Natural killer cell treated with Interleukin-12 subunit alpha and Interleukin-12 subunit beta and Interleukin-15 and Interleukin-18, amount 100 ng/mL, for 72 hours (primary cell): ENCODE data around the gene POLE. TPM values are rescaled to one million over a fixed set of nuclear protein-coding genes. Genes with fewer than 3 reads are reported as not detected.
"Not testable (repeated sequence)": the region's sequence is repeated elsewhere in the genome, so short reads cannot be mapped to it uniquely, and the experiment has no call there.

Source experiments
- ATAC-seq, 2 donors: fragments of 150-1000 bp; cut with Tn5 transposase in 1 of 2; sonication (Bioruptor Pico), chemical (Tn5 transposase) in 1 of 2; 2 replicates each; pipeline ENCODE4 v1.10.0; 2021
- DNase-seq: peaks from one replicate; pipeline ENCODE4 v3.0.0; 2022; ENCODE audit warnings: low spot score
- H3K27ac Mint-ChIP-seq, 2 donors: 1 replicate in 1 of 2; 2 replicates in 1 of 2; pipeline ENCODE4 v1.8.0; 2022; ENCODE audit warnings: mixed read lengths in 2 of 2, mild to moderate bottlenecking in 1 of 2, moderate library complexity in 1 of 2
- H3K27me3 Mint-ChIP-seq, 2 donors: 1 replicate in 1 of 2; 2 replicates in 1 of 2; pipeline ENCODE4 v1.8.0; 2022; ENCODE audit warnings: mixed read lengths in 2 of 2
- H3K36me3 Mint-ChIP-seq: one replicate; pipeline ENCODE4 v1.8.0; 2022; ENCODE audit warnings: mixed read lengths
- H3K4me1 Mint-ChIP-seq, 2 donors: 1 replicate in 1 of 2; 2 replicates in 1 of 2; pipeline ENCODE4 v1.8.0; 2022; ENCODE audit warnings: low read depth in 2 of 2, mixed read lengths in 2 of 2, mild to moderate bottlenecking in 1 of 2
- H3K4me3 Mint-ChIP-seq: one replicate; pipeline ENCODE4 v1.8.0; 2022; ENCODE audit warnings: mixed read lengths
- H3K9me3 Mint-ChIP-seq: 2 replicates; pipeline ENCODE4 v1.8.0; 2022; ENCODE audit warnings: mixed read lengths
- total RNA-seq, 2 donors: library from RNA; stranded (reverse); gene quantifications; one replicate each; pipeline ENCODE4 v1.2.3, GENCODE V29; 2022

The POLE gene
- total RNA-seq, 2 donors from 2014 or later: 94.3 to 265 TPM

DNA sequence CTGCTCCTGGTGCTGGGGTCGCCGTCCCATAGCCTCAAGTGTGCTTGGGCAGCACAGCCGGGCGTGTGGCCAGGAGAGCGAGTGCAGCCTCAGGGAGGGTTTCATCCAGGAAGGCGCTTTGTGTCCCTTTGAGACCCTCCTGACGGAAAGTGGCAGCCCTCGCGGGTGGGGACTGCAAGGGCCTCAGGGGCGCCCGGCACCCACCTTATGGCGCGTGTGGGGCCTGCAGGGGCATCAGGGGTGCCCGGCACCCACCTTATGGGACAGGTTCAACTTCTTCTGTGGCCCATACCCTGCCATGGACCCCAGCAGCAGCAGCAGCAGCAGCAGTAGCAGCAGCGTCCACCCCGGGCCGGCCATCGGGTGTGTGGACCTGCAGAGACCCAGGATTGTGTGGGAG is 81.2 kb downstream of the POLE start:
- Mint-ChIP-seq H3K36me3 (no peaks in the 10 kb centered on the region), H3K27me3 (peaks cover 26 to 35% of the 10 kb centered on the region in 2 donors), H3K27ac (no peak overlapping the region), H3K9me3 (no peaks in the 10 kb centered on the region), H3K4me3 (no peak overlapping the region), H3K4me1 (peaks cover 0 to 10% of the 10 kb centered on the region in 2 donors)
- no peak for DNase-seq
- no peak for ATAC-seq

DNA sequence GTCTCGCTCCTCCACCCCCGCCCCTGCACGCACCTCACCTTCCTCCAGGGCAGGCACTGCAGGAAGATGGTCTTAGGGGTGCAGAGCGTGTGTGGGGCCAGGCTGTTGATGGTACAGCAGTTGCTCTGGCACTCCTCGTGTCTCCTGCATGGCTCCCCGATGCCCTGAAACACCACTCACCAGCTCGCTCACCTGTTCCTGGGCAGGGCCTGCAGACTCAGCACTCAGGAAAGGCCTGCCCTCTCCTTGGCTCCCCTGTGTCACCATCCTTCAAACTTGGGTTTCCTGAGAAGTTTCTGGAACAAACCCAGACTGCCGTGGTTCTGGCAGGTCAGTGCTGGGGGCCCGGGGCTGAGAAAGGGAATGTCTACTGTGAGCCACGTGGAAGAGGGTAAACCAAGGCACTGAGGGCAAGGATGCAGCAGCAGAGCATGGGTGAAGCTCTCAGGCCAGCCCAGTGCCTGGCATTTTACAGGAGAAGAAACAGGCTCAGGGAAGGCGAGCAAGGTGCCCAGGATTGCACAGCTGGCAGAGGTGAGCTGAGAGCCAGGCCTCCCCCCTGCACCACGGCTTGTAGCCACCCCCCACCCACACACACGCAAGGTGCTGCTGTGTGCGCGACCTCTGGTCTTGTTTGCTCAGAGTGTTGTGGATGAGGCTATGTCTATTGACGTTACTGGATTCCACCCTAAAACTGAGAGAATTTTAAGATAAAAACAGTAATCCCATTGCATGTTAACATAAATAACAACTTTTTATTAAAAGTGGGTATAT is 82.3 kb downstream of the POLE start:
- peaks cover 5 to 11% of the 10 kb centered on the region in 2 donors for H3K4me1 Mint-ChIP-seq
- no peak for ATAC-seq
- no peak for DNase-seq
- H3K4me3 Mint-ChIP-seq: no peak overlapping the region
- H3K9me3 Mint-ChIP-seq: no peaks in the 10 kb centered on the region
- H3K27ac Mint-ChIP-seq: no peak overlapping the region
- peaks cover 26 to 31% of the 10 kb centered on the region in 2 donors for H3K27me3 Mint-ChIP-seq
- H3K36me3 Mint-ChIP-seq: no peaks in the 10 kb centered on the region

DNA sequence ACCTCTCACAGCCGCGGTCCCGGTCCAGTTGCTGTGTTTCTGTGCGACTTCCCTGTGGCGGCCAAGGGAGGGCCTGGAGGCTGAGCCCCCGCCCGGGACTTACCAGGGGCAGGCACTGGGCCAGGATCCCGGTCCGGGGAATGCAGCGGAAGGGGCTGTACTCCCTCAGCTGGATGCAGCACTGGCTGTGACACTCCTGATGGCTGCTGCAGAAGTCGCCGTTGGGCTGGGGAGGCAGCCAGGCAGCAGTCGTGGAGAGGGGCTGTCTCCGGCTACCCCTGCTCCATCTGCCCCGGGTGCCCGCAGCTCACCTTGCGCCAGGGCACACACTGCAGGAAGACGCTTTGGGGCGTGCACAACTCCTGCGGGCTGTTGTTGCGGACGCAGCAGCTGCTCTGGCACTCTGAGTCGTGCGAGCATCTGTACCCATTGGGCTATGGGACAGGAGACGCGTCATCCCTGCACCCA is 83.0 kb downstream of the POLE start:
- peaks cover 5 to 11% of the 10 kb centered on the region in 2 donors for H3K4me1 Mint-ChIP-seq
- no peak for ATAC-seq

DNA sequence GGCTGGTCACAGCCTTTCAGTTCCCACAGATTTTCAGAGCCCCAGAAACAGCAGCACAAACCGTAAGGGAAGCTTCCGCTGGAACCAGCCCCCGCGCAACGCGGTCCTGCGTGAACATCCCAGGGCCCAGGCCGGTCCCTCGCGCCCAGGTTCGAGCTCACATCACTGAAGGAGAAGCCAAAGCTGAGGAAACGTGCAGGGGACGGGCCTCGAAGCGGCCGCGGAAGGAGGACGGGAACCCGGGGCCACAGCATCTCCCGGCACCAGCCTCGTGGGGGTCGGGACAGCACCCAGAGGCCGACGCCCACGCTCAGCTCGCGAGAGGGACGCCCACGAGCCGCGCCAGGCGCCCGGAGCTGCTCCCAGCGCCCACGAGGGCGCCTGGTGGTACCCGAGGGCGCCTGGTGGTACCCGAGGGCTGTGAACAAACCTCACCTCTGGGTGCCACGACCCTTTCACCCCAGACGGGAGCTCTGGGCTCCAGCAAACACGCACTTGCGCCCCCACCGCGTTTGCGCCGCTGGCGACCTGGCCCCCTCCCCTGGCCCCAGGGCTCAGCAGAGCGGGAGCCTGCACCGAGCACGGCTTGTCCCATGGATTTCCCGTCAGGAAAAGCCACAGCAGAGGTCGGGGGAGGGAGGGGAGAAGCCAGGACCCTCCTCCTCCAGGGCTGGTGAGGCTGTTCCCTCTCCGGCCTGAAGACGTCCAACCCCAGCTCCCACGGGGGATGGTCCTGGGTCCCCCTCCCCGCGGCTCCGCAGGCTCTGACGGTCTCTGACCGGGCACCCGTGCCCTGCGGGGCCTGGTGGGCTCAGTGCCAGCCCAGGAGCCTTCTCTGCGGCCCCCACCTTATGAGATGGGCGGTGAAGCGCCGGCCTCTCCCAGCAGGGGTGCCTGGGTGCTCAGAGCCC is 83.6 kb downstream of the POLE start:
- Mint-ChIP-seq H3K27me3 (peaks cover 26 to 34% of the 10 kb centered on the region in 2 donors), H3K9me3 (no peaks in the 10 kb centered on the region), H3K4me1 (peaks cover 9 to 15% of the 10 kb centered on the region in 2 donors), H3K36me3 (no peaks in the 10 kb centered on the region), H3K4me3 (no peak overlapping the region), H3K27ac (no peak overlapping the region)
- ATAC-seq (peak in 1 of 2 donors; percentile 2), DNase-seq (no peak)

More for the DNA sequence above, 83.0 kb downstream of the POLE start:
- H3K9me3 Mint-ChIP-seq: no peaks in the 10 kb centered on the region
- peaks cover 26 to 31% of the 10 kb centered on the region in 2 donors for H3K27me3 Mint-ChIP-seq
- H3K36me3 Mint-ChIP-seq: no peaks in the 10 kb centered on the region
- H3K4me3 Mint-ChIP-seq: no peak overlapping the region
- DNase-seq: no peak
- H3K27ac Mint-ChIP-seq: no peak overlapping the region

DNA sequence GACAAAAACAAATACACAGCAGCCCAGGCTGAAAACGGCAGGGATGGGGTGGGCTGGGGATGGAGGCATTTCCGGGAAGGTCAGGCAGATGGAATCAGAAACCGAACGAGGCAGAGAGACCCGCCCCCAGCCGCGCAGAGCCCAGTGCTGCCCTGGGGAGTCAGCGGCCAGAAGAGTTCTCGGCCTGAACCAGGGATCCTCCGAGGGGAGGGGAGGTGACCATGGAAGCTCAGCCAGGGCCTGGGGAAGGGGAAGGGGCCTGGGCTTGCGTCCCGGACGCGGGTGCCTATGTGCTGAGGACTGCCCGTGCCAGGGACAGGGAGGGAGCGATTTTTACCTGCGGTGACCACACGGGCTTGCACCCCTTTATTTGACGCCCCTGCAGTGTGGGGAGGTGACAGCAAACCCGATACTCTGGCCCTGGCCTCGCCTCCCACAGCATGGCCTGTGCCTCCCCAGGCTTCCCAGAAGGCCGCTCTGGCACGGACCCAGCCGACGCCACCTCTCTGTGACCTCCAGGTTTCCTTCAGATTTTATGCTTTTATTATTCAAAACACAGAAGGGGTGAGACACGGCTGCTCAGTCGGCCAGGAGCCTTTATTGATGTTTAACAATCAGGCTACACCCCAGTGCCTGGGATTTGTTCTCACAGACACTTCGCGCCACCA is 84.4 kb downstream of the POLE start:
- DNase-seq (no peak), ATAC-seq (no peak)
- no peaks in the 10 kb centered on the region for H3K36me3 Mint-ChIP-seq
- H3K27me3 Mint-ChIP-seq: peaks cover 20 to 29% of the 10 kb centered on the region in 2 donors
- no peaks in the 10 kb centered on the region for H3K9me3 Mint-ChIP-seq
- no peak overlapping the region for H3K4me3 Mint-ChIP-seq
- peaks cover 12 to 15% of the 10 kb centered on the region in 2 donors for H3K4me1 Mint-ChIP-seq
- H3K27ac Mint-ChIP-seq: no peak overlapping the region

DNA sequence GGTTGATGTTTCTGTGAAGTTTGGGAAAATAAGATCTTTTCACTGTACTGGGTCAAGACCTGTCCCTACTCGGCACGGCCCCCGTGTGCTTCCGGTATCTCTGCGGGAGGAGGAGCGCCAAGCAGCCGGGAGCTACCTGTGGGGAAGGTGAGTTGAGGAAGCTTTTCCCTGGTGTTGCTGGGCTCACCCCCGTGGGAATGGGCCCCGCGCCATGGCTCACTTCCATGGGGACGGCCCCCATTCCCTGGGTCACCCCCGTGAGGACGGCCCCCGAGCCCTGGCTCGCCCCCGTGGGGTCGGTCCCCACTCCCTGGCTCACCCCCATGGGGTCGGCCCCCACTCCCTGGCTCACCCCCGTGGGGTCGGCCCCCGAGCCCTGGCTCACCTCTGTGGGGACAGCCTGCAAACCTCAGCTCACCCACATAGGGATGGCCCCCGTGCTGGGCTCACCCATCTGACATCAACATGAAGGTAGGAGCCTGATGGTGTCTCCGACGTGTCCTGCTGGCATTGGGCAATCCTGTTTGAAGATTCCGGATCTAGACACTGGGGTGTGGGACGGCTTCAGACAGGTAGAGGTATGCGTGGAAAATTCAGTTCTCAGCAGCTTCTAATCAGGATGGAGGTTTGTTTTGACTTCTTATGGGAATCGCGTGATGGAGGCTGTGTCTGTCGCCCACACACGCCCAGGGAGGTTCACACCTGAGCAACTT is 85.8 kb downstream of the POLE start:
- no peak for DNase-seq
- H3K4me1 Mint-ChIP-seq: peaks cover 19 to 21% of the 10 kb centered on the region in 2 donors
- peak overlapping the region; percentile 62 for H3K4me3 Mint-ChIP-seq
- no peaks in the 10 kb centered on the region for H3K9me3 Mint-ChIP-seq
- H3K36me3 Mint-ChIP-seq: no peaks in the 10 kb centered on the region
- H3K27ac Mint-ChIP-seq: no peak overlapping the region
- H3K27me3 Mint-ChIP-seq: peaks cover 18 to 28% of the 10 kb centered on the region in 2 donors
- ATAC-seq: no peak

DNA sequence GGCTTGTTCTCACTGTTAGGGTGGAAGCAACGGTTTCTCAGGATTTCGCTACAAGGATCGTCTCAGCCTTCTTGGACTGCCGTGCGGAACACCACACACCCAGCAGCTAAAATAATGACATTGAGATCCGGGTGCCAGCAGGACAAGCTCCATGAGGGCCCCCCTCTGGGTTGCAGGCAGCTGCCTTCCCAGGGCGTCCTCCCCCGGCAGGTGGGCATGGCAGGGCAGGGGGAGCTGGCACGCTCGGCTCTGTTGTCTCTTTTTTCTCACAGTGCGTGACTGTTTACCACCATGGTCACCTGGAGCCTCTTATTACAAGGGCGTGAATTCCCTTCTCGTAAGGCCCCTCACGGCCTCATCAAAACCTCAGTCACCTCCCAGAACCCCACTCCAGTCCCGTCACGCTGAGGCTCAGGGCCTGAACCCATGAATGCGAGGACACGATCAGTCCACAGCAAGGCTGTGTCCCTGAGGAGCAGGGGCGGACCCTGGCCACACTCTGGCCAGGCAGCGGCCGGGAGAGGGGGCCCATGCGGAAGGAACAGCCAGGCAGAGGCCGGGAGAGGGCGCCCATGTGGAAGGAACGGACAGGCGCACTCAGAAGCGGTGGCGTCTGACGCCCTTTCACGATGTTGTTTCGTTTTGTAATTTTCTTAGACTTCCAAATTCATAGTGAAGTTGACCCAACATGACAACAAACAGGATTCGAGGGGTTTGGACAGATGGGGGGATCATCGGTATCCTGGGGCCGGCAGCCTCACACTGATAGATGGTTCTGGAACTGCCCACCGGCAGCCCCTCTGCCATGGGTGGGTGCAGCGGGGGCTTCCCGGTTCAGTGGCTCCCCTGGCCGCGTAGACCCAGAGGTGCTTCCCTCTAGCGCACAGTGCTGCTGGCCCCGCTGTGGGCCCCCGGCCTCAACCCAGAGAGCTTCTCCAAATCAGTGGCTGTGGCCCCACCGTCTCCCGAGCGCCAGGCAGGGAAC is 86.8 kb downstream of the POLE start:
- H3K27ac Mint-ChIP-seq: no peak overlapping the region
- peaks cover 16 to 30% of the 10 kb centered on the region in 2 donors for H3K27me3 Mint-ChIP-seq
- no peak for DNase-seq
- no peaks in the 10 kb centered on the region for H3K9me3 Mint-ChIP-seq
- peaks cover 19 to 21% of the 10 kb centered on the region in 2 donors for H3K4me1 Mint-ChIP-seq
- H3K36me3 Mint-ChIP-seq: no peaks in the 10 kb centered on the region
- peak; percentile 56 to 64 for ATAC-seq
- H3K4me3 Mint-ChIP-seq: peak overlapping the region; percentile 62

DNA sequence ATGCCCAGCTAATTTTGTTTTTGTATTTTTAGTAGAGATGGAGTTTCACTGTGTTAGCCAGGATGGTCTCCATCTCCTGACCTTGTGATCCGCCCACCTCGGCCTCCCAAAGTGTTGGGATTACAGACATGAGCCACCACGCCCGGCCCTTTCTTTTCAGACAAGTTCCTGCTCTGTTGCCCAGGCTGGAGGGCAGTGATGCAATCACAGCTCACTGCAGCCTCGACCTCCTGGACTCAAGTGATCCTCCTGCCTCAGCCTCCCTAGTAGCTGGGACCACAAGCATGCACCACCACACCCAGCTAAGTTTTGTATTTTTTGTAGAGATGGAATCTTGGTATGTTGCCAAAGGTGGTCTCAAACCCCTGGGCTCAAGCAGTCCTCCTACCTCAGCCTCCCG is 87.6 kb downstream of the POLE start:
- ATAC-seq, H3K27ac Mint-ChIP-seq, DNase-seq, H3K9me3 Mint-ChIP-seq, H3K36me3 Mint-ChIP-seq: not testable (repeated sequence)
- H3K27me3 Mint-ChIP-seq: peaks cover 16 to 27% of the 10 kb centered on the region in 2 donors
- H3K4me3 Mint-ChIP-seq: peak overlapping the region; percentile 62
- H3K4me1 Mint-ChIP-seq: peaks cover 19 to 21% of the 10 kb centered on the region in 2 donors

DNA sequence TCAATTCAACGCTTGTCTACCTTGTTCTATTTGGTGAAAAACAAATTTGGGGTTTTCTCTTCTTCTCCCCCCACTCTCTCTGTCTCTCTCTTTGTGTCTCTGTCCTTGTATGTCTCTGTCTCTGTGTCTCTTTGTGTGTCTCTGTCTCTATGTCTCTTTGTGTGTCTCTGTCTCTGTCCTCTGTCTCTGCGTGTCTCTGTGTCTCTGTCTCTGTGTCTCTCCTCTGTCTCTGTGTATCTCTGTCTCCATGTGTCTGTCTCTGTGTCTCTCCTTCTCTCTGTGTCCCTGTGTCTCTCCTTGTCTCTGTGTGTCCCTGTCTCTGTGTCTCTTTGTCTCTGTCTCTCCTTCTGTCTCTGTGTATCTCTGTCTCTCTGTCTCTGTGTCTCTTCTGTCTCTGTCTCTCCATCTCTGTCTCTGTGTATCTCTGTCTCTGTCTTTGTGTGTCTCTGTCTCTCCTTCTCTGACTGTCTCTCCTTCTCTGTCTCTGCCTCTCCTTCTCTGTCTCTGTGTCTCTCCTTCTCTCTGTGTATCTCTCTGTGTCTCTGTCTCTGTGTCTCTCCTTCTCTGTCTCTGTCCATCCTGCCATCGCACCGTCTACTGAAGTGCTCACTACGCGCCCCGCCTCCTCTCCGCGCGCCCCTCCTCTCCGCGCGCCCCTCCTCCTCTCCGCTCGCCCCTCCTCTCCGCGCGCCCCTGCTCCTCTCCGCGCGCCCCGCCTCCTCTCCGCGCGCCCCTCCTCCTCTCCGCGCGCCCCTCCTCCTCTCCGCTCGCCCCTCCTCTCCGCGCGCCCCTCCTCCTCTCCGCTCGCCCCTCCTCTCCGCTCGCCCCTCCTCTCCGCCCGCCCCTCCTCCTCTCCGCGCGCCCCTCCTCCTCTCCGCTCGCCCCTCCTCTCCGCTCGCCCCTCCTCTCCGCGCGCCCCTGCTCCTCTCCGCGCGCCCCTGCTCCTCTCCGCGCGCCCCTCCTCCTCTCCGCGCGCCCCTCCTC is 89.5 kb downstream of the POLE start:
- Mint-ChIP-seq H3K27ac (peak overlapping the region in 1 of 2 donors; percentile 1), H3K4me3 (peak overlapping the region; percentile 91), H3K36me3 (no peaks in the 10 kb centered on the region), H3K4me1 (peaks cover 19 to 27% of the 10 kb centered on the region in 2 donors), H3K9me3 (no peaks in the 10 kb centered on the region), H3K27me3 (peaks cover 11 to 27% of the 10 kb centered on the region in 2 donors)
- DNase-seq (no peak), ATAC-seq (peak; percentile 46 to 51)

DNA sequence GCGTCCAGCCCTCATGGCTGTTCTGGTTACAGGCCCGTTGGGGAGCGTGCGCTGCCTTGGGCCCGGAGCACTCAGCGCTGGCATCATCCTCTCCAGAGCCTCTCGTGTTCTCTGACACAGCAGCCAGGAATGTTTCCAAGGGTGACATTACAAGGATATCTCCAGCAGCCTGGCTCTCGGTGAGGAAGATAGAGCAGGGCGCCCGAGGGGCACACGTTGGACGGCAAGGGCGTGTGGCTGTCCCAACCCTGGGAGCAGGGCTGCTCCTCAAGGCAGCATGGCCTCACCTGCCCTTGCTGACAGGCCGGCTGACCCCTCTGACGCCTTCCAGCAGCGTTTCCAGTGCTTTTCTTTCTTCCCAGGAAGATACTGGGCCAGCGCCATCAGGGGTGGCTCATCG is 91.1 kb downstream of the POLE start:
- Mint-ChIP-seq H3K4me3 (no peak overlapping the region), H3K9me3 (no peaks in the 10 kb centered on the region), H3K27me3 (peaks cover 11 to 21% of the 10 kb centered on the region in 2 donors), H3K27ac (no peak overlapping the region), H3K4me1 (peaks cover 19 to 25% of the 10 kb centered on the region in 2 donors), H3K36me3 (no peaks in the 10 kb centered on the region)
- DNase-seq (no peak), ATAC-seq (no peak)

DNA sequence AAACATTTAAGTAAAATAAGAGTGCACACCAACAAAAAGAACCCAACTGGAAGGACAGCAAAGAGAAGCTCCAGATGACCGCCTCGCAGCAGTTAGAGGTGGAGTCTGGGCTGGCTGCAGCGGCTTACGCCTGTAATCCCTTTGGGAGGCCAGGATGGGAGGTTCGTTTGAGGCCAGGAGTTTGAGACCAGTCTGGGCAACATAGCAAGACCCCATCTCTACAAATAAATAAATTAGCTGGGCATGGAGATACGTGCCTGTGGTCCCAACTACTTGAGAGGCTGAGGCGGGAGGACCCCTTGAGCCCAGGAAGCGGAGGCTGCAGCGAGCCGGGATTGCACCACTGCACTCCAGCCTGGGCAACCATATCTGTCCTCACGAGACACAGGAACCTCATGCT is 92.0 kb downstream of the POLE start:
- H3K36me3 Mint-ChIP-seq: no peaks in the 10 kb centered on the region
- H3K4me3 Mint-ChIP-seq: no peak overlapping the region

More for the DNA sequence above, 92.0 kb downstream of the POLE start:
- no peaks in the 10 kb centered on the region for H3K9me3 Mint-ChIP-seq
- H3K27me3 Mint-ChIP-seq: peaks cover 11 to 17% of the 10 kb centered on the region in 2 donors
- DNase-seq: no peak
- H3K4me1 Mint-ChIP-seq: peaks cover 15 to 19% of the 10 kb centered on the region in 2 donors
- no peak overlapping the region for H3K27ac Mint-ChIP-seq
- ATAC-seq: no peak
